GM18498 (cell line): ENCODE data around the gene INSIG1.

Experiments
- ATAC-seq: cut with Tn5 transposase; IDR thresholded peaks from one replicate; pipeline ENCODE4 v1.9.1; 2021; ENCODE audit warnings: mild to moderate bottlenecking, moderate library complexity; ENCODE audit not compliant: unreplicated experiment

Gene INSIG1

GRCh38 chr7:155299535-155300202 is 2.0 kb downstream of the INSIG1 start:
- no peak for ATAC-seq

GRCh38 chr7:155300641-155301452 is 3.2 kb downstream of the INSIG1 start:
- ATAC-seq: no peak

- no peak for ATAC-seq
These were observed 5.4 kb downstream of the INSIG1 start for GRCh38 chr7:155303039-155303593.

- no peak for ATAC-seq
These were observed 6.2 kb downstream of the INSIG1 start for GRCh38 chr7:155303897-155304296.

GRCh38 chr7:155305231-155305904 is 7.7 kb downstream of the INSIG1 start:
- no peak for ATAC-seq

- ATAC-seq: no peak
These were observed 9.2 kb downstream of the INSIG1 start for GRCh38 chr7:155306673-155307470.

GRCh38 chr7:155308330-155309020 is 10.8 kb downstream of the INSIG1 start:
- ATAC-seq: no peak

- no peak for ATAC-seq
These were observed 11.3 kb downstream of the INSIG1 start for GRCh38 chr7:155309021-155309338.

GRCh38 chr7:155310425-155311114 is 12.9 kb downstream of the INSIG1 start:
- ATAC-seq: no peak

- ATAC-seq: no peak
These were observed 14.3 kb downstream of the INSIG1 start for GRCh38 chr7:155311826-155312537.

- no peak for ATAC-seq
These were observed 15.0 kb downstream of the INSIG1 start for GRCh38 chr7:155312633-155313032.

- no peak for ATAC-seq
These were observed 15.4 kb downstream of the INSIG1 start for GRCh38 chr7:155313096-155313495.

GRCh38 chr7:155315977-155316376 is 18.3 kb downstream of the INSIG1 start:
- no peak for ATAC-seq

- no peak for ATAC-seq
These were observed 18.9 kb downstream of the INSIG1 start for GRCh38 chr7:155316427-155317113.

GRCh38 chr7:155317114-155317434 is 19.4 kb downstream of the INSIG1 start:
- no peak for ATAC-seq

GRCh38 chr7:155318245-155318644 is 20.6 kb downstream of the INSIG1 start:
- ATAC-seq: no peak

GRCh38 chr7:155322530-155322929 is 24.9 kb downstream of the INSIG1 start:
- no peak for ATAC-seq

- no peak for ATAC-seq
These were observed 25.4 kb downstream of the INSIG1 start for GRCh38 chr7:155323001-155323638.
